Fibroblast of upper back skin (primary cell): ENCODE results near the gene ZCWPW2.
A peak's percentile ranks its signal among the peaks of the same experiment; 100 is the strongest.

ENCODE experiments used
- DNase-seq: peaks from one replicate; pipeline ENCODE4 v3.0.0-alpha.2; 2013

ZCWPW2 gene, protein sequence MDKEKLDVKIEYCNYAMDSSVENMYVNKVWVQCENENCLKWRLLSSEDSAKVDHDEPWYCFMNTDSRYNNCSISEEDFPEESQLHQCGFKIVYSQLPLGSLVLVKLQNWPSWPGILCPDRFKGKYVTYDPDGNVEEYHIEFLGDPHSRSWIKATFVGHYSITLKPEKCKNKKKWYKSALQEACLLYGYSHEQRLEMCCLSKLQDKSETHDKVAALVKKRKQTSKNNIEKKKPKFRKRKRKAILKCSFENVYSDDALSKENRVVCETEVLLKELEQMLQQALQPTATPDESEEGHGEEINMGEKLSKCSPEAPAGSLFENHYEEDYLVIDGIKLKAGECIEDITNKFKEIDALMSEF

DNA sequence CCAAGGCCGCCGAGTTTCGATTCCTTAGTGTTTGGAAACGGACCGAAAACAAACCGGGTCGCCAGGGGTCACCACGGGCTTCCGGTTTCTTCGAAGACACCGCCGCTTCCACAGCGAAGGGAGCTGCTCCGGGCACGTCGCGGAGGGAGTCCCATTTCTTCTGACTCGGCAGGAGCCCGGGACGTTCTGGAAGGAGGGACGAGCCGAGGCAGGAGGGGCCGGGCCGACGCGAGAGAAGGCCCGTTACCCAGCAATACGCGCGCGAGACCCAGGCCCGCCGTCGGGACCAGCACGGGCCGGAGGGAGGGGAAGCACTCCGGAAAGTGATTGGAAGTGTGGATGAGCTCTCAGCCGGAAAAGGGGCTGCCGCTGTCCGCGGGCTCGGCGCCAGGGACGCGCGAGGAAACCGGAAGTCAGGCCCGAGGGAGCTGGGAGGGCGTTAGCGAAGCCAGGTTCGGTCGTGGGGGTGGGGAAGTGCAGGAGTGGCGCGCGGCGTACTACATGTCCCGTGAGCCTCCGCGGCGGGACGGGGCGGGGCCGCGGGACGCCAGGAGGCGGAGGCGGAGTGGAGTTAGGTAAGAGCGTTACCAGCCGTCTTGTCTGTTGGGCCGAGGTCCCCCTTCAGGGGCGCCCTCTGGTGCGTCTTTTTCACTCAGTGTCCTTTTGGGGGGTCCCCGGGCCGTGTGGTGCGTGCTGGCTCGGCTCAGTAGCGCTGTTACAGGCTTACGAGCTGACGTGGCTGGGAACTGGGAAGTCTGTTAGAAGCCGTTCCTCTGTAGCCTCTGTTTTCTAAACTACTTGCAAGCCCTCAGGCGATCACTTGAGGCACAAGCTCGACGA, at the start of gene ZCWPW2, which contains the start of gene AZI2:
Gene ZCWPW2 (plus strand): TSS at position 93 of the 840 bp plus-strand sequence. CDS start 64,348 bp downstream, outside the sequence.
Gene AZI2 (minus strand): TSS at position 196 of the 840 bp plus-strand sequence. CDS start 8,207 bp downstream, outside the sequence.
- DNase-seq: peak; percentile 96

DNA sequence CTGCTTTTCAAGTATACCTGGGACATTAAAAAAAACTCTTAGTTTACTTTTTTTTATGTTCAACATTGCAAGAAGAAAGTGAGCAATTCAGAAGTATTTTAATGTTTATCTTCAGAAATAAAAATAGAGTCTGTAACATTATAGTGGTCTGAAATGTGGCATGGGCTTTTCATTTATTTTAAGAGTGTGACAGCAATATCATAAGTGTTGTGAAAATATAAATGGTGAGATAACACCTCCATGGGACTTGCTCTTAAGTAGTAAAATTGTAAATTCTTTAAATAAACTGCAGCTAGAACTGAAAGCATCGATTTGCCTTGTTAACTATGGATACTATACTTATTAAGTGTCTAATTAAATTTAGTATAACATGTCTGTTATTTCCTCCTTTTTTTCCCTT, 48.8 kb upstream of the ZCWPW2 start:
- DNase-seq: no peak

DNA sequence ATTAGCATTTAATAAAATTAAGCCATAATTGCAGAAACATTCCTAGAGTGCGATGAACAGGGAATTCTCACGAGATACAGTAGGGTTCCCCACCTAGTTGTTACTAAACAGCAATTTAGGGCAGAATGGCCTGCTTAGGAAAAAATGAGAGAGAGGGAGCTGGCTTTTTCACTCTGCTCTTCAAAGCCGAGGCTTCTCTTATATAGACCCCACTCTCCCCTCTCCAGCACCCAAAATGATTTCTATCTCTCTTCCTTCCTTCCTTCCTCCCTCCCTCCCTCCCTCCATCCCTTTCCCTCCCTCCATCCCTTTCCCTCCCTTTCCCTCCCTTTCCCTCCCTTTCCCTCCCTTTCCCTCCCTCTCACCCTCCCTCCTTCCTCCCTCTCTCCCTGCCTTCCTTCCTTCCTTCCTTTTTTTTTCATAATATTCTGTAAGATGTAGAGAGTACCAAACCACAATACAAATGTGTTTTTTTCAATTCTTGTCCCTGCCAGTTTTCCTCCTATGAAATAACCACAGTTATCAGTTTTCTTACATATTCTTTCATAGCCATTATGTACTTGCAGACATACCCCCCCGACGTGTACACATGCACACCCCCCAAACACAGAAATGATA, 48.1 kb upstream of the ZCWPW2 start:
- no peak for DNase-seq

DNA sequence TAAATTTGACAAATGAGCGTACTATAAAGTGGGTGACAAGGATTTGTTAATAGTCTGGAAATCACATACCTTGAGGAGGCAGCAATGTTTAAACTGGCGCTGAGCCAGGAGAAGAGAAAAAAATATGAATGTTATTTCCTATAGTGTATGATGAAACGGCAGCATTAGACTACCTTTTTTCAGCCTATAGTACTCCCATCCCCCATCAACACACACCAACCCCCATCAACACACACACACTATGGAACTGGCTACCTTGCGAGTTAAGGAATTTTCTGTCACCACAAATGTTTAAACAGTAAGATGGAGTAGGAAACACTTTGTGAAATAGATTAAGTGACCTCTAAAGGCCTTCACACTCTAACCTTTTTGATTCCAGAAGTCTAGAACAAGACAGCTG, 46.8 kb upstream of the ZCWPW2 start:
- DNase-seq: peak; percentile 29

DNA sequence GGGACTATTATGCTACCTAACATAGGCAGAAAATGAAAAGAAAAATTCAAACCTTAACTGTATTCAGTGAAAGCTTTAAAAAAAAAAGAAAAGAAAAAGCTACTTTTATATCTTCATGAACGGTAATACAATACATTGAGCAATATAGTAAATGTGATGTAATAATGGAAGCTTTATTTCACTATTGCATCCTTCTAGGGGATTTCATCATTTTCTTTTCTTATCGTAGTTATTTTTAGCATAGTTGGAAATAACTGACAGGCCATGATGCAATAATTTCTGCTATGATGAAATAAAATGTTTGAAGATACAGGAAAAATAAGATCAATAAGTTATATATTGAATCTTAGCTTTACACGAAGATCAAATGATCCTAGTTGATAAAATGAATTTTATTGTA, 40.3 kb upstream of the ZCWPW2 start:
- DNase-seq: peak; percentile 3

DNA sequence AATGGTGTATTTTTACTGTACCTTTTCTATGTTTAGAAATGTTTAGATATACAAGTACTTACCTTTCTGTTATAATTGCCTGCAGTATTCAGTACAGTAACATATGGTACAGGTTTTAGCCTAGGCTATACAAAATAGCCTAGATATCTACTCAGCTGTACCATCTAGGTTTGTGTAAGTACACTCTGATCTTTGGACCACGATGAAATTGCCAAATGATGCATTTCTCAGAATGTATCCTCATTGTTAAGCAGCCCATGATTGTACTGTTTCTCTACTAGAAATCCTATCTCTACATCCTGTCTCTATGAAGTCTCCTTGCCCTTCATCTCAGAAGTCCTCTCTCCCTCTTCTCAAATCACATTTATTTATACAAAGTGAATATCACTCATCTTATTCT, 32.8 kb upstream of the ZCWPW2 start:
- no peak for DNase-seq

DNA sequence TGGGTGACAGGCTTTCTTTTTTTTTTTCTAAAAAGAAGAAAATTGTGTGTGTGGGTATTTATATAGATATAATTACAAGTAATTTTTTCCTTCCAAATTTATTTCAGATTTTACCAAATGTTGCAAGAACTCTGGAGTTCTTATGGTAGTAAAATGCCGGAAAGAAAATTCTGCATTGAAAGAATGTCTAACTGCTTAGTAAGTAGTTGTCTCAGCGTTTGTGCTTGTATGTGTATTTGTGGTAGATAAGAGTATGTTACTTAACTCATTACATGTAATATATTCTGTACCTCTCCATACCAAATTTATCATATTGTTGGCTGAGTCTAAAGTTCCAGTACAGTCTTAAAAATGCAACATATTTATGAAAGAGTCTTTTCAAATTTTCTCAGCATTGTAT, 32.3 kb upstream of the ZCWPW2 start:
- DNase-seq: no peak

DNA sequence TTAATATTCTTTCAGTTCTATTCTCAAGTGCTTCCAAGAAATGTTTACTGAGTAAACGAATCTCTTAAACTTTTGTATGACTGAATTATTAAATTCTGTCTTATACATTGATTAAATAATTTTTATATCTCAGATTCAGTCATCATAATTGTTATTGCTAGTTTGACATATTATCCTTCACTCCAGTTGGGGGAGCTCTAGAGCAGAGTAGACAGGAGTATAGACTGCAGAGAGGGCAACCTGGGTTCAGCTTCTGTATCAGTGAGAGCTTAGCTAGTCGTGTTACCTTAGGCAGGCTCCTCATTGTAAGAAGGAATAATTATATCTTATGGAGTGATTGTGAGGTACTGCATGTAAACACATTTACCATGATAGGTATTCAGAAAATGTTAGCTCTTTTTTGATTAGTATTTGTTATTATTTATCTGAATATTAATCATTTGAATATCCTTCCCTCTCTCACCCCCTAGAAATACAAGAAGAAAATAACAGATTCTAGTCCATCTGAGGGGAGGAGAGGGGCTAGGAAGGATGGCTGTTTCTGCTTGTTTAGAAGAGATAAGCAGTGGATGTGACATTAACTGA, 31.0 kb upstream of the ZCWPW2 start:
- peak; percentile 40 for DNase-seq

DNA sequence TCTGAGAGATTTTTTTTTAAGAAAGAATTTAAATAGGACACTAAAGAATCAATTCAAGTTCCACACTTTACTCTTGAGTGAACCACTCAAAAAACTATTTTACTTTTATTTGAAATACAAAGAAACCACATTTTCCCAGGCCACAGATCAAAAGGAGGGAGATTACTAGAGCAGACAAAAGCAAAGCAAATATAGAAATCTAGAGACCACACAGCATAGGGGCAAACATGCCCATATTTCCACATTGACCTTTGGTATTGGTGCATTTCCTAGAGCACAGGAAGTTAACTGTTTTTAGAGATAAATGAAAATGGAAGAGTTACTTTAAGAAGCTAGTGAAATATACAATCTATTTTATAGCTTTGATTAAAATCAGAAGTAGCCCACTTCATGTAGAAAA, 27.5 kb upstream of the ZCWPW2 start:
- DNase-seq: no peak

DNA sequence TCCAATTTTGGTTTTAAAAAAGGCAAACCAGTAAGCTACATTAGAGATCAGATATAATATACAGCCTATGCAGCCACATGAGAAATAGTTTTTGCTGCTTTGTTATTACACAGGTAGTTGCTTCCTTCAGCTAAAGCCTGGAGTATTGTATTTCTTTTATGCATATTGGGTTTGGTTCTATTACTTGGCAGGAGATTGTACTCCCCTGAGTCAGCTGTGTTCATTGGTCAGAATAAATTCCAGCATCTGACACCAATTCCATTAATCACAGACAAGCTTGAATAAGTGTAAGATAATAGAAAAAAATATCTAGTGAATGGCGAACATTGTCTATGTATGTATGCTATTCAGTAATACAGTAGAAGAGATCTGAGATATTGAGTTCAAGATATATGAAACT, 26.1 kb upstream of the ZCWPW2 start:
- peak; percentile 67 for DNase-seq

DNA sequence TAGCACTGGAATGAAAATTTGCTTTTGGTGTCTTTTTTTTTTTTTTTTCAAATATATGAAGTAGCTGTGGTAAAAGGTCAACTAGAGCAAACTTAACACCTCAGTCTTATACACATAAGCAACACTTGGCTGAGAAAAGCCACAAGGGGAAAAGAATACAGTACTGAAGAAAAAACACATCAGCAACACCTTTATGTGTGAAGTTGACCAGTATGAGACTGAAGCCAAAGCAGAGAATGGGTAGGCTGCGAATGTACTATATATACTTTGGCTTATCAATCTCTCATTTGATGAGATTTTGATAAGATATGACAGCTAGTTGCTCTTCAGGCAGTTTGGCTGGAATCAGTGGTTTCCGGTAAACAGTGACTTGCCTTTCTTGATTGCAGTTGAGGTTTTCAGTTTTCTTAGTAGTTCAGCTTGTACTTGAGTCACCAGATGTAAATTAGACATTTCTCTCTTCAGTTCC, 22.0 kb upstream of the ZCWPW2 start:
- no peak for DNase-seq

DNA sequence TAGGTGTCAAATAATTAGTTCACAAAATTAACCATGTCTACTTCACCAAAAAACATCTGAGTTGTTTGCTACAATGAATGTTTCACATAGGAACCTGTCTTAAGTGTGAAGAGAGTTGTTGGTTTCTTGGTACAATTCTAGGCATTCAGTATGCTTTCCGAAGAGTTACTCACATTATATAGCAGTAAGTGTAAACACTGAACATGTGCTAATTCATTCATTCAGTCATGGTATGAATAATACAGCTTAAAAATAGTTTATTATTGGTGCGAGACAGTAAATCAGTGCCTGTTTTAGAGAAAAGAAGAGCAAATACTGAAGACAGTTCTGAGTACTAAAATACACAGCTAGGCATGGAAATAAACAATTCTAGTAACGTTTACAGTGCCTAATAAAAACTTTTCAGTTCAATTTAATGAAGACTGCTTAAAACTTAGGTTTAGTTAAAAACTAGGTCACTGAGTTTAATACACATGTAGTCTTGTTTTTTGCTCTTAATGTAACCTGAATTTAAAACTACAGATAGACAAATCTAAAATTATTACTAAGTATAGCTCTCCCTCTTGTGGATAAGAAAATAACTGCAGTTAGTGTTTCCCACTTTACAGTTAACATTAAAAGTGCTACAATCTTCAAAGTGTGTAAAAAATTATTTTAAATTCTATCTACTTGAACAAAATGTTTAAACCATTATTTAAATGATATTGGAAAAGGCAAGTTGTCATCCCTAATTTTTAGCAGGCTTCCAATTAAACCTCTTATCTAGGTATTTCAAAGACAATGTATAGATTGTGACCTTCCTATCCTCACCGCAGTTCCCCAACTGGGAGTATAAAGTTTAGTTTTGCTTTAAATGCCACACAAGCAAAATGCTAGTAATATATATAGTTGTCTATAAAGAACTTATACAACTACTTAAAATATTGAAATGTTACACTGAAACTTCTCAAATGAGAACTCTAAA, 20.1 kb upstream of the ZCWPW2 start:
- peak; percentile 18 for DNase-seq

DNA sequence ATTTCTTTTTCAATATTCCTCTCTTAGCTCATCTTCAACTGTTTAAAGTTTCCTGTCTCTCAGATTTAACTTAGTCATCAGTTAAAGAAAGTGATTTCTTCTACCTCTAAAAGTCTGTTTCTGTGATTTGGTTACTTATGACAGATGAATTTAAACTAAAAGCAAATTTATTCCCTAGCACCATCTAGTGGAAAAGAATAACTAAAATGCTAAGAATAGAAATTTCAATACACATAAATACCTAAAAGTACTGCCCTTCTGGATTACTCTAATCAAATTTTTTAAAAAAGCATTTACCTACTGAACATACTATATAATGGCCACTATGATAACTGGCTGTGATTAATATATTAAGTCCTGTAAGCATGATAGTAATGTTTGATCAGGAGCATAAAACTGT, 14.0 kb upstream of the ZCWPW2 start:
- DNase-seq: no peak

DNA sequence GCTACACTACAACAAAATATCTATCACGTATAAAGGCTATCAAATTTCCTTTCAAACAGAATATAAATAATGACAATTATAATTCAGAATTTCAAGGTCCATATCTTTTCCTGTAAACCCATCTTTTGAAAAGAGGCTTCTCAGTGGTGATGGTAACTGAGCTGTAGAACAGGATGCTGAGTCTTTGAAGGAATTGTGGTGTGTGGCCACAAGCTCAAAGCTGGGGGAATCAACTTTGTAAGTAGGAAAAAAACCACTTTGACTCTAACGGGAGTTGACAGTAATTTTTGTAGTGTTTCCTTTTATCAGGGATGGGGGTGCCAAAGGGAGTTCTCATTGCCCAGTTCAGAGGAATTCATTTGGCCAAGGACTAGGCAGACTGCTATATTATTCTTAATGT, 13.3 kb upstream of the ZCWPW2 start:
- DNase-seq: no peak

DNA sequence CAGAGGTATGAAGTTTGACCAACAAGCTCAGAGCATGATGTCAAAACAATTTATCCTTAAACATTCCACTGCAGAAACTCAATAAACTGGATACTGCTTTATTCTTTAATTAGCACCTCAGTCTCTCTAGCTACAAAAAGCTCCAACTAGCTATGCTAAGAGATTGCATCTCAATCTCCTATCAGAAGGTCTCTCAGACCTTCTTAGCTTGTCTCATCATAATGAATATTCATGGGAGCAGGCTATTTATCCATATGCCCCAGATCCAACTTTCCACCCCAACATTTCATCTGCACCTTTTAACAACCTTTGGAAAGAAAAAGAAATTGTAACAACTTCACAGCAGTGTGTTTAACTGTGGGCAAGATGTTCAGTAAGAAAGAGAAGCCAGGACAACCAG, 11.3 kb upstream of the ZCWPW2 start:
- no peak for DNase-seq

DNA sequence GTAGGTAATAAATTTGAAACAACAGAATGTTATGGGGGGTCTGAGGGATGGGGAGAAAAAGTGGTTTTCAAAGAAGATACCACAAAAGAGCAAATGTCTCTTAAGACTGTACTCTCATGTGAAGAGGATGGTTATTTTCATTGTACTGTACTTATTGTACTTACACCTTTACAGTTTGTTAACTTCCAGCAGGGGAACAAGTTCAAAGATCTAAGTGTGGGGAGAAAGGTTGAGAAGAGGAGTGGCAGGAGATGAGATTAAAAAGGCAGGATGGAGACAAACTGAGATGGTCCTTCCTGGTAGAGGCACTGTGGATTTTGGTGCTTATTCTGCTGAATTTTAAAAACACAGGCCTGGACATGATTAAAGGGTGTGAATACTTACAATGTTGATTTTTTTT, 5.4 kb upstream of the ZCWPW2 start:
- no peak for DNase-seq

DNA sequence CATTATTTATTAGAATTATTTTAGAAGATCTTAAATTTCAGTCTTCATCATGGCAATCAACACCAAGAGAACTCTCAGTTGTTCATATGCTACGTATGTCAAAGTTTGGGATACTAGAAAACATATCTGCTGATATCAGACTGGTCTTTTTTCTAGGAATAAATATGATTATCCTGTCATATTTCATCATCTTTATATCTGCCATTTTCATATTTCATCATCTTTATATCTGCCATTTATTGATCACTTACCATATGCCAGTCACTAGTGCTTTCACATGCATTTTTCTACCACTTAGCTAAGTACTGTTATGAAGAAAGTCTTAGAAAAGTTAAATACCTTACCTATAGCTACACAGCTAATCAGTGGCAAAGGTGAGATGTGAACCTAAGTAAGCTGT, 2.8 kb upstream of the ZCWPW2 start:
- DNase-seq: no peak

DNA sequence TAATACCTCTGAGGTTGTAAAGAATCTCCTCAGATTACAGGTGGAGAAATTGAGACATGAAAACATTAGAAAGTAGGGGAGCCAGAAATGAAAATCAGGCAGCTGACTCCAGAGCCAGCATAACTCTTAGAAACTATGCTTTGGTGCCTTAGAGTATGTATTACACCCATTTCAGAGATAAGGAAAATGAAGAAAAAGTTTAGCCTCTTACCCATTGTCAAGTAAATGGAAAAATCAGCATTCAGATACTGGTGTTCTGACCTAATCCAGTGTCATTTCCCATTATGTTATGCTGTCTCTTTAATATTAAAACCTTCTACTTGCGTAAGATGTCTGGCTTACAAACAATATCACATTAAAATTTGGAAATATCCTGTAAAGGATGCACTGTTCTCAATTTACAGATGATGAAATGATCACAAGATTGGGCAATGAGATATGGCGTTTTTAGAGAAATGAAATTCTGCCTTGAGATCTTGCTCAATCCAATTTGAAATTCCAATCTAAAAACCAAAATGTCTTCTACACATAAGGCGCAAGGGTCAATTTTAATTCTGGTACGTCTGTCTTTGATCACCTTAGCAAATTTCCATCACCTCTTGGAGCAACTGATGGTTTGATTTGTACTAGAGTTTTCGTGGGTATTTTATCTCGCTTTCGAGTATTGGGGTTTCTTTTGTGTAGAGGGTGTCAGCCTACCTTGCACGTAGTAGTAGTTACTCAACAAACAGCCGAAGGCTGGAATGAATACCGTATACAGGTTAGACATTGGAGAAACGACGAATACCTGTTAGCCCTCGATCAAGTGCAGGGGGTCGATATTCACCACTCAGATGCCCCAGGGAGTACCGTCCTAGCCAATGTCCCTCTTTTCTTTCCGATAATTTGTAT, 902 bp upstream of the ZCWPW2 start:
- peak; percentile 54 for DNase-seq

DNA sequence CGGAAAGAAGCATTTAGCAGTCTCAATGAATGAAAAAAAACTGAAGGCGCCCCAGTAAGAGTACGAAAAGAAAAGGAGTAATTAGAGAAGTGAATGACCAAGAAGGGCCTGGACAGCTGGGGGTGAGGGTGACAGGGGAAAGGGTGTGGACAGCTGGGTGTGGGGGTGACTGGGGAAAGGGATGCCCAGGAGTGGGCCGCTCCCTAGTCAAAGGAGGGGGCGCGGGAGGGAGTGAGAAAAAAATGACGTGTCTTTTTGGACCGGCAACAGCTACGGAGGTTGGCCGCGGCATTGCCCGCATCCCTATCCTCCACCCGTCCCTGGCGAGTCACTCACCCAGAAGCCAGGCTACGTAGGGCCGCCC, 274 bp upstream of the ZCWPW2 start:
- DNase-seq: no peak

DNA sequence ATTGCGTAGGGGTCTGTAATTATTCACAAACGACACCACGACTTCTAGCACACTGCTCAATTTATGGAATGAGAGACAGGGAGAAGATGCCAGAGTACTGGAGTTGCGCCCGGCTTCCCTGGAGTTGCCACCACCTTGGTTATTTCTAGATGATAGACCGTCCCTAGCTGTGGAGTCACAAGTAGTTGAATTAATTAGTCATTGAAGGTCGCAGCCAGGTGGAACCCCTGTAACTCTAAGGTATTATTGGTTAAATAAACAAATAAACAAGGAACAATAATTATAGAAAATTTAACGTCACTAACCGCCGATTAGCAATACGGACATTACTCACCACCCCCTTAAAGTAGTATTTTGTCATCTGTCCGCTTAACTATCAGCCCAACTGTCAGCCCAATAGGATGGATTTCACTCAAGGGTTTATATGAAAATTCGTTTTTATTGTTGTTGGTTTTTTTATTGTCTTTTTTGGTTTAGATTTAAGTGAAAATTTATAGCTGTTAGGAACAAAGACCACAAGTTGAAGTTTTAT, 1.0 kb downstream of the ZCWPW2 start:
- no peak for DNase-seq

DNA sequence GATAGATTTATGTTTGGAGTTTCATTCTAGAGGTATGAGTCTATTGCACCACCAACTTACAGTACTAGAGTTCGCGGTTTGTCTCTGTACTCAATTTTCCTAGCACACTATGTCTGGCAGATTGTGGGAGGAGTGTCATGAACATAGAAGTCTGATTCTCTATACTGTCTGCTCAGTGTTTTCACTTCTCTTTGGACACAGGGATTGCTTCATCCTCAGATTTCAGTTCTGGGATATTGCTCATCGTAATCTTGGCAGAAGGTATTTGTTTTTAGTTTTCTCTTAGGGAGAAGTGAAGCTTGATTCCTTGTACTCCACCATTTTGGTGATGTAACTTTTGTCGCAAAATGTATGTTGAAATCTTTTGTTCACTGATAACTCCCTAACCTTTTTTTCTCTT, 27.9 kb downstream of the ZCWPW2 start:
- DNase-seq: peak; percentile 91
